Heart left ventricle (tissue), 13 donors: ENCODE data around the gene NFIA.

Experiments
- CTCF ChIP-seq, 12 donors: fragments of 200-600 bp; sonication (generic) in 4 of 12; IDR thresholded peaks; one replicate each; pipeline versions ENCODE4 v1.5.0 to v1.8.0; 2018 to 2022; ENCODE audit warnings: antibody characterized with exemption in 12 of 12, mild to moderate bottlenecking in 5 of 12
- POLR2A ChIP-seq, 2 donors: fragments of 450-650 bp; IDR thresholded peaks; one replicate each; pipeline ENCODE4 v1.6.1; 2017; ENCODE audit warnings: antibody characterized with exemption in 2 of 2, mild to moderate bottlenecking in 2 of 2, moderate library complexity in 2 of 2
- donor health status: ischemic (EF 13 %, LVEDD 7.1; RV severe dilation, severe dysfunction).
- donor health status: DM: no; HTN: yes; CAD: no.
- donor health status: DM: no; HTN: no; CAD: no.
- donor health status: ischemic (EF 25% LVEDD 6.9; RV normal size, moderate dysfunction).
- donor health status: ischemic (EF 25% LVEDD 5.7; RV mildly dilated, moderate dysfunction).
- donor health status: ischemic (EF 35%, LVEDD 5.7; RV mildly dilated, moderate dysfunction).
- donor health status: nonischemic (EF 11% LVEDD 7.7; RV severe dilation, severe dysfunction).
- donor health status: DM: yes; HTN: yes; CAD: no.
- donor health status: PGD.
- donor health status: ischemic (EF 29% LVEDD 5.4; RV normal size, mild dysfunction).
- donor health status: nonischemic (EF 23%, LVEDD 6.1; RV moderate dilation, normal function).

- no peak for TF ChIP-seq POLR2A (IDR thresholded peaks at IDR 0.05)
- TF ChIP-seq CTCF (IDR thresholded peaks at IDR 0.05): no peak
Measured at GRCh38 chr1:61450454-61450853, 368.1 kb downstream of the NFIA start.
